Adipose tissue (tissue), 3 donors: Measurements from ENCODE around the gene TBX2. TPM values are rescaled to one million over a fixed set of nuclear protein-coding genes. Genes with fewer than 3 reads are reported as not detected.
"Not testable (repeated sequence)": the region's sequence is repeated elsewhere in the genome, so short reads cannot be mapped to it uniquely, and the experiment has no call there.

Experiments used
- H3K27ac ChIP-seq: one replicate; pipeline ENCODE4 v1.5.1; 2013; ENCODE audit warnings: low read depth, low read length
- WGBS, 3 donors: extraction: QIAGEN DNeasy Blood & Tissue Kit; methylation state at CpG; one replicate each; pipeline ENCODE4 v1.1.7; 2013; 5-methylcytosine and 5-hydroxymethylcytosine counted together
- polyA plus RNA-seq, 3 donors: library from polyadenylated mRNA; stranded (reverse); fragments of 200-250 nt; gene quantifications; one replicate each; pipeline ENCODE4 v1.2.3, GENCODE V29; 2013
- donor health status: healthy with polysubstance abuse.
- donor health status: Bipolar disorder and iron deficiency.
- donor health status: healthy.

TBX2 gene
- polyA plus RNA-seq, 3 donors, result 2.1 to 24.0 (median 11.3) TPM

- H3K27ac ChIP-seq, result no peak overlapping the region
- 19 to 22% (median 20%) methylated on average over 38 to 43 of the region's 43 CpGs for WGBS, 3 donors
Observed at GRCh38 chr17:61416540-61417363, 17.1 kb downstream of the TBX2 start.

GRCh38 chr17:61418449-61418848, 18.8 kb downstream of the TBX2 start:
- no peak overlapping the region for H3K27ac ChIP-seq
- WGBS, 3 donors, result 81 to 92% (median 82%) methylated on average over 2 of the region's 2 CpGs

GRCh38 chr17:61419496-61420046, 19.9 kb downstream of the TBX2 start:
- WGBS, 3 donors, result 80 to 86% (median 83%) methylated on average over 8 of the region's 8 CpGs
- no peak overlapping the region for H3K27ac ChIP-seq

- 58 to 69% (median 61%) methylated on average over 4 of the region's 4 CpGs for WGBS, 3 donors
- no peak overlapping the region for H3K27ac ChIP-seq
Observed at GRCh38 chr17:61420052-61420451, 20.4 kb downstream of the TBX2 start.

- WGBS, 3 donors, result 83 to 89% (median 87%) methylated on average over 4 of the region's 4 CpGs
- H3K27ac ChIP-seq, result no peak overlapping the region
Observed at GRCh38 chr17:61420745-61421398, 21.2 kb downstream of the TBX2 start.

GRCh38 chr17:61421460-61421859, 21.8 kb downstream of the TBX2 start:
- H3K27ac ChIP-seq, result no peak overlapping the region
- WGBS, 3 donors, result 85 to 90% (median 86%) methylated on average over 4 of the region's 4 CpGs

GRCh38 chr17:61422116-61422799, 22.6 kb downstream of the TBX2 start:
- 66 to 72% (median 69%) methylated on average over 5 of the region's 5 CpGs for WGBS, 3 donors
- no peak overlapping the region for H3K27ac ChIP-seq

- 36 to 47% (median 38%) methylated on average over 2 of the region's 2 CpGs for WGBS, 3 donors
- no peak overlapping the region for H3K27ac ChIP-seq
Observed at GRCh38 chr17:61422869-61423268, 23.2 kb downstream of the TBX2 start.

GRCh38 chr17:61423967-61424649, 24.5 kb downstream of the TBX2 start:
- no peak overlapping the region for H3K27ac ChIP-seq
- WGBS, 3 donors, result 81 to 84% (median 82%) methylated on average over 10 of the region's 10 CpGs

- H3K27ac ChIP-seq, result no peak overlapping the region
- WGBS, 3 donors, result 47 to 52% (median 52%) methylated on average over 11 of the region's 11 CpGs
Observed at GRCh38 chr17:61425682-61426481, 26.2 kb downstream of the TBX2 start.

- no peak overlapping the region for H3K27ac ChIP-seq
- 80 to 83% (median 81%) methylated on average over 10 of the region's 10 CpGs for WGBS, 3 donors
Observed at GRCh38 chr17:61426482-61427304, 27.1 kb downstream of the TBX2 start.

GRCh38 chr17:61427567-61427966, 27.9 kb downstream of the TBX2 start:
- no peak overlapping the region for H3K27ac ChIP-seq

- WGBS, 3 donors, result 54 to 56% (median 56%) methylated on average over 1 of the region's 1 CpG
- H3K27ac ChIP-seq, result no peak overlapping the region
Observed at GRCh38 chr17:61429274-61429673, 29.6 kb downstream of the TBX2 start.

- H3K27ac ChIP-seq, result not testable (repeated sequence)
- 90 to 93% (median 91%) methylated on average over 6 of the region's 6 CpGs for WGBS, 3 donors
Observed at GRCh38 chr17:61429831-61430230, 30.2 kb downstream of the TBX2 start.

- no peak overlapping the region for H3K27ac ChIP-seq
- WGBS, 3 donors, result 77 to 81% (median 78%) methylated on average over 4 of the region's 4 CpGs
Observed at GRCh38 chr17:61431594-61432311, 32.1 kb downstream of the TBX2 start.

GRCh38 chr17:61436273-61436672, 36.6 kb downstream of the TBX2 start:
- no peak overlapping the region for H3K27ac ChIP-seq
